HFF-Myc (cell line): ENCODE results near the gene CLK3.
A peak's percentile ranks its signal among the peaks of the same experiment; 100 is the strongest.
"Not testable (repeated sequence)": the region's sequence is repeated elsewhere in the genome, so short reads cannot be mapped to it uniquely, and the experiment has no call there.

ENCODE experiments used
- DNase-seq: peaks from one replicate; pipeline ENCODE4 v3.0.0-alpha.2; 2011; ENCODE audit warnings: low read depth; ENCODE audit errors: extremely low read depth
- H3K4me3 ChIP-seq: replicated peaks from 2 replicates; pipeline ENCODE4 v1.5.1; 2011; ENCODE audit warnings: low read depth, mild to moderate bottlenecking, control low read depth, low read length
- TF ChIP-seq, protein P1 (sequence below): IDR thresholded peaks from 2 replicates; pipeline ENCODE4 v1.5.1; 2012; ENCODE audit warnings: mild to moderate bottlenecking, low read depth, low read length, control low read depth; ENCODE audit errors: missing control alignments

Gene CLK3

DNA sequence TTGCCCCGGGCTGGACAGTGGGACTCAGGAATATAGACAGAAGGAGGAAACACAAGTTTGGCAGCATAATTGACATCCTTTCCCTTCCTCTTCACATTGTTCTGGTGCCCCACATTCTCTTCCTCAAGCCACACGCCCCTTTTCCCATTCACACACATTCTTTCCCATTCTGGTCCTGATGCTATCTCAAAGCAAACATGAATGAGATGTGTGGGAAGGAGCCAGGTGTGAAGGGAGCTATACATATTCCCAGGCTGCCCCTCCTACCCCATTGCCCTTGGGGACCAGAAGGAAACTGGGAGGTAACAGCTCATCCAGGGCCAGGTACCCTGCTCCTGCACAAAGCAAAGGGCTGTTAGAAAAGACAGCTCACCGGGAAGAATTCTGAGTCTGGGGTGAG, 23.4 kb upstream of the CLK3 start:
- TF ChIP-seq, protein P1, sequence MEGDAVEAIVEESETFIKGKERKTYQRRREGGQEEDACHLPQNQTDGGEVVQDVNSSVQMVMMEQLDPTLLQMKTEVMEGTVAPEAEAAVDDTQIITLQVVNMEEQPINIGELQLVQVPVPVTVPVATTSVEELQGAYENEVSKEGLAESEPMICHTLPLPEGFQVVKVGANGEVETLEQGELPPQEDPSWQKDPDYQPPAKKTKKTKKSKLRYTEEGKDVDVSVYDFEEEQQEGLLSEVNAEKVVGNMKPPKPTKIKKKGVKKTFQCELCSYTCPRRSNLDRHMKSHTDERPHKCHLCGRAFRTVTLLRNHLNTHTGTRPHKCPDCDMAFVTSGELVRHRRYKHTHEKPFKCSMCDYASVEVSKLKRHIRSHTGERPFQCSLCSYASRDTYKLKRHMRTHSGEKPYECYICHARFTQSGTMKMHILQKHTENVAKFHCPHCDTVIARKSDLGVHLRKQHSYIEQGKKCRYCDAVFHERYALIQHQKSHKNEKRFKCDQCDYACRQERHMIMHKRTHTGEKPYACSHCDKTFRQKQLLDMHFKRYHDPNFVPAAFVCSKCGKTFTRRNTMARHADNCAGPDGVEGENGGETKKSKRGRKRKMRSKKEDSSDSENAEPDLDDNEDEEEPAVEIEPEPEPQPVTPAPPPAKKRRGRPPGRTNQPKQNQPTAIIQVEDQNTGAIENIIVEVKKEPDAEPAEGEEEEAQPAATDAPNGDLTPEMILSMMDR, result no peak
- H3K4me3 ChIP-seq, result no peak overlapping the region
- no peak for DNase-seq

DNA sequence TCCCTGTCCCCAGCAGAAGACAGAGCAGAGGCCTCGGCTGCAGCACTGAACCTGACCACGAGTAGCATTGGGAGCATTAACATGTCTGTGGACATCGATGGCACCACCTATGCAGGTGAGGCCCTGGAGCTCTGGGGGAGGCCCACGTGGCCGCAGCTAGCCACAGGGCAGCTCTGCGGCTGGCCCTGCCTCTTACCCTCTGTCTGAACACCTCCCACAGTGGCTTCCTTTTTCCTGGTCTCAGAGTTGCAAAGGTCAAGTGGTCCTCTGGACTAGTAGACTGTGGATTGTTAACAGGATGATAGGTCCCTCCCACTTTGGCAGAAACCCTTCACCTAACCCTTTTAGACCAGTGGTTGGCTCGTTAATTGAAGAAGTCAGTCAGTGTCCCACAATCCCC, 22.5 kb upstream of the CLK3 start:
- no peak overlapping the region for H3K4me3 ChIP-seq
- DNase-seq, result no peak
- TF ChIP-seq, protein P1, result no peak

DNA sequence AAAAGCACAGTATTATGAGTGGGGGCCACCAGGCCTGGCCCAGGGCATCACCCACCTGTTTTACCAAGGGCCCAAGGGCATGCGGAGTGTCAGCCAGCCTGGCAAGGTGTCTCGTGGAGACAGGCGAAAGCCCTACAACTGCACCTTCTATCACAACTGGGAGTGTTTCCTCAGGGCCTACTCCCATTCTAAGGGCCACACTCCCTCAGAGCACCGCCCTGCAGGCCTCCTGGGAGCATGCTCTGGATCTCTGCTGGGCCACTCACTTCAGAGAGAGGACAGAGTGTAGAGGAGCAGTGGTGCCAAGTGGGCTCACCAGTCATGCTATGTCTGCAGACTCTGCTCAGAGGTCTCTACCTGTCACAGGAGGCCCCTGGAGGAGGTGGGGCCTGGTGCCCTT, 21.2 kb upstream of the CLK3 start:
- TF ChIP-seq, protein P1, result no peak
- no peak for DNase-seq
- no peak overlapping the region for H3K4me3 ChIP-seq

DNA sequence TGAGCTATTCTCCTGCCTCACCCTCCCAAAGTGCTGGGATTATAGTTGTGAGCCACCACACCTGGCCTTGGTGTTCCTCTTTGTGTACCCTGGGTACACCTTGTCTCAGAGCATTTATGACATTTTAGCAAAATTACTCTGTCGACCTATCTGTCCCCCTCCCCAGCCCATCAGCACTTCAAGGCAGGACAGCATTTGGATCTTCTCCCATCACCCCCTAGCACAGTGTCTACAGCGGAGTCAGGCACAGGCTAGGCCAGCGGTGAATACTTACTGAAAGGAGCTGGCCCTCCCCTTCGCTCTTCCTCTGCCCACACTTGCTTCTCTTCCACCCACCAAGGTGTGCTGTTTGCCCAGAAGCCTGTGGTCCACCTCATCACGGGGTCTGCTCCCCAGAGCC, 20.4 kb upstream of the CLK3 start:
- TF ChIP-seq, protein P1, result no peak
- no peak for DNase-seq

DNA sequence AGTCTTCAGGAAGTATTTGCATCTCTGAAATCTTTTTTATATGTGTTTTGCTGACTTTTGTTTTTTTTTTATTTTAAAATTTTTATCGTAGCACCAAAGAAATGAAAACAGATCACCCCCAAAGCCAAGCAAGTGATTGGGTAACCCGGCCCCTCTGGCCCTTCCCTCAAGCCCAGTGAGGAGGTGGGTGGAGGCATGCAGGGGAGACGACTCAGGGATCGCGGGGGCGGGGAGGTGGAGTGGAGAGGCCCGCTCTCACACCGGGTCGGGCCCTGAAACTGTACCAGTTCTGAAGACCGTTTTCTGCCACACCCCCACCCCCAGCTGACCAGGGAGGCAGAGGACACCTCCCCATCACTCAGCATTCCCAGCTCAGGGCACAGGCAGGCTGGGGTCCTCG, 18.9 kb upstream of the CLK3 start:
- H3K4me3 ChIP-seq, DNase-seq: not testable (repeated sequence)

More for the DNA sequence above, 20.4 kb upstream of the CLK3 start:
- no peak overlapping the region for H3K4me3 ChIP-seq

DNA sequence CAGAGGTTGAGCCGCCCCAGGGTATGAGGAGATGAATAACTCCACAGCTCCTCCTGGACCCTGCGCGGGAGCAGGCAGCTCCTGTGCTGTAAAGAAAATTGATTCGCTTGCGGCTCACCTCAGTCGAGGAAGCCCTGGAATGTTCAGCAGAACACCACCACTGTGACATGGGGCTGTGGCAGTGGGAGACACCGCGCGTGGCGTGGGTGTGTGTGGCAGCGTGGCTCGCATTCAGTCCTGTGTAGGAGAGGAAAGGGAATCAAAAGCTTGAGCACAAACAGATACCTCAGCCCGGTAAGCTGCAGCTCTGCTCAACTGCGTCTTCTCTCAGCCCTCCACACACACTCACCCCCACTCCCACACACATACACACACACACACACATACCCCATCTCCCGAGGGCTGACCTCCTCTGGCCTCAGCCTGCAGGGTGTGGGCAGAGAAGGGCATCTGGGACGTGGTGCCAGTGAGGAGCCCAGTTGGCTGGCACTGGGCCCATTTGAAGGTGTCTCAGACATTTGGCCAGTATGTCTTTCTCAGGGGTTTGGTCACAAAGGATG, 18.4 kb upstream of the CLK3 start:
- DNase-seq, H3K4me3 ChIP-seq: not testable (repeated sequence)

DNA sequence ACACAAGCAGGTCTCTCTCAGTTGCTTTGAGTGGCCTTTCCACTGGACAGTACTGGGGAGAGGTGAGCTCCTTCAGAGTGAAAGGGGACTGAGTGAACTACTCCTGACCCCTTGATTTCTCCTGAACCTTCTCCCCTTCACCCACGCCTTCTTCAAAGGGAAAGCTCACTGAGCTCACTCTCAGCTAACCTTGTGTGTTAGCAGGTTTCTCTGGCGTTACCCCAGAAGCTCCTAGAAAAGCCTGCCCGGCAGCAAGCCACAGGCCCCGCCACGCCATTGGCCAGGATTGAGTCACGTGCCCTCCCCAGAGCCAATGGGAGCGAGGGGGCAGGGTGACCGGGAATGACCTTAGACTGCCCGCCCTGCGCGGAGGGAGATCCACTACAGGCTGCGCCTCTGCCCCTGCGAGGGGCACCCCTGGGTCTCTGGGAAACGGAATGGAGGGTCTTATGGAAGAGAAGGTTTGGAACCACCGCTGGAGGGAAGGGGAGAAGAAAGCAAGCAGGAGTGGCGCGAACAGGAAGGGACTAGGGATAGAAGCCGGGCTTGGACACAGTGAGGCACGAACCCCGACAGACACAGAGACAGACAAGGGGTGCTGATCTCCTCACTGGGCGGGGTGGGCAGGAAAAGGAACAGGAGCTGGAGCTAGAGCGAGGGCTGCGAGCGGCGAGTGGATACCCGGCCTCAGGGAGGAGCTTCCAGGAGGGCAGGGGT, 17.4 kb upstream of the CLK3 start:
- peak overlapping the region; percentile 57 for H3K4me3 ChIP-seq
- TF ChIP-seq, protein P1, result no peak
- peak; percentile 74 for DNase-seq

DNA sequence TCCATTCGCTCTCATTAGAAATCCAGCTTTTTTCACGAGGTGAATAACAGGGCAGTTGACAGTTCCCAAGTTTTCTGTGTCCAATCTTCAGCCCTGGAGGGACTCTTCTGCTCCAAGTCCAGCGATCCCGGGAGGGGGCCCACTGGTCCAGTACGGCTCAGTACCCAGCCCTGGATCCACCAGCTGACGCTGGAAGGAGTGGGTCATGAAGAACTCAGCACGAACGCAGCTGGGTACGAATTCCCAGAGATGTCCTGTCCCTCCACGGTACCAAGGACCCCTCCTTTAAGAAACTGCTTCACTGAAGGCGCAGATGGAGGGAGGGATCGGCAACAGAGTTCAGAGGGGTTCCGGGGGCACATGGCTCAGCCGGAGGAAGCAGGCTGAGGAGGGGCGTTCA, 16.5 kb upstream of the CLK3 start:
- DNase-seq, result no peak
- H3K4me3 ChIP-seq, result peak overlapping the region; percentile 57
- TF ChIP-seq, protein P1, result no peak
